WTC11 (cell line): ENCODE measurements around the gene FOXL1. TPM values are rescaled to one million over a fixed set of nuclear protein-coding genes. Genes with fewer than 3 reads are reported as not detected.

Experiments
- ATAC-seq: fragments of 200-7000 bp; cut with Tn5 transposase; 2 replicates; pipeline ENCODE4 v1.10.0; 2021; ENCODE audit warnings: mild to moderate bottlenecking, moderate library complexity
- CTCF ChIA-PET: fragments of 300-600 bp; sonication (Branson Sonifier 250); formaldehyde crosslinking; loops from one replicate; lab custom pipeline; 2021; ENCODE audit warnings: antibody characterized with exemption; lab: Charles Lee
- POLR2A ChIA-PET: fragments of 350-600 bp; sonication (Branson Sonifier 250); formaldehyde crosslinking; loops from one replicate; lab custom pipeline; 2021; ENCODE audit warnings: antibody characterized with exemption; lab: Charles Lee
- DNase-seq: peaks from one replicate; pipeline ENCODE4 v3.0.0; 2021; ENCODE audit warnings: low spot score
- H3K27ac Mint-ChIP-seq: 2 replicates; pipeline ENCODE4 v1.8.0; 2021; ENCODE audit warnings: mixed read lengths
- H3K27me3 Mint-ChIP-seq: 2 replicates; pipeline ENCODE4 v1.8.0; 2021; ENCODE audit warnings: low read depth, mild to moderate bottlenecking, moderate library complexity, mixed read lengths
- H3K36me3 Mint-ChIP-seq: 2 replicates; pipeline ENCODE4 v1.8.0; 2021; ENCODE audit warnings: mixed read lengths
- H3K4me1 Mint-ChIP-seq: 2 replicates; pipeline ENCODE4 v1.8.0; 2022; ENCODE audit warnings: mixed read lengths
- H3K4me3 Mint-ChIP-seq: 2 replicates; pipeline ENCODE4 v1.8.0; 2021; ENCODE audit warnings: mild to moderate bottlenecking, moderate library complexity, mixed read lengths
- H3K9me3 Mint-ChIP-seq: 2 replicates; pipeline ENCODE4 v1.8.0; 2021; ENCODE audit warnings: mixed read lengths
- ARID4B ChIP-seq: sonication (generic); formaldehyde crosslinking; IDR thresholded peaks from 2 replicates; pipeline ENCODE4 v1.8.0; 2023; ENCODE audit warnings: missing genetic modification reagents, mild to moderate bottlenecking, borderline replicate concordance
- ATF1 ChIP-seq: sonication (generic); formaldehyde crosslinking; IDR thresholded peaks from 2 replicates; pipeline ENCODE4 v1.8.1; 2023; ENCODE audit warnings: mild to moderate bottlenecking, moderate library complexity, missing genetic modification reagents
- ATF6 ChIP-seq: sonication (generic); formaldehyde crosslinking; IDR thresholded peaks from 2 replicates; pipeline ENCODE4 v1.8.1; 2023; ENCODE audit warnings: mild to moderate bottlenecking, missing genetic modification reagents
- CBFB ChIP-seq: sonication (generic); formaldehyde crosslinking; IDR thresholded peaks from 2 replicates; pipeline ENCODE4 v1.8.1; 2022; ENCODE audit warnings: mild to moderate bottlenecking, low read depth, missing genetic modification reagents
- EMX1 ChIP-seq: fragments of 250-450 bp; sonication (Bioruptor Pico); IDR thresholded peaks from 2 replicates; pipeline ENCODE4 v1.8.0; 2021; ENCODE audit warnings: mild to moderate bottlenecking
- GABPB1 ChIP-seq: sonication (generic); formaldehyde crosslinking; IDR thresholded peaks from 2 replicates; pipeline ENCODE4 v1.8.1; 2023; ENCODE audit warnings: mild to moderate bottlenecking, missing genetic modification reagents
- GTF2I ChIP-seq: fragments of 250-450 bp; sonication (Bioruptor Pico); conservative IDR thresholded peaks from 2 replicates; pipeline ENCODE4 v1.4.0; 2021; ENCODE audit warnings: mild to moderate bottlenecking
- MLX ChIP-seq: sonication (generic); formaldehyde crosslinking; IDR thresholded peaks from 2 replicates; pipeline ENCODE4 v1.8.1; 2023; ENCODE audit warnings: mild to moderate bottlenecking, missing genetic modification reagents, moderate library complexity
- MXD4 ChIP-seq: fragments of 250-450 bp; sonication (Bioruptor Pico); IDR thresholded peaks from 2 replicates; pipeline ENCODE4 v1.8.0; 2021; ENCODE audit warnings: mild to moderate bottlenecking, moderate library complexity, borderline replicate concordance
- MYBL2 ChIP-seq: sonication (generic); formaldehyde crosslinking; IDR thresholded peaks from 2 replicates; pipeline ENCODE4 v1.8.1; 2023; ENCODE audit warnings: mild to moderate bottlenecking, moderate library complexity, missing genetic modification reagents
- OVOL2 ChIP-seq: fragments of 250-450 bp; sonication (Bioruptor Pico); IDR thresholded peaks from 2 replicates; pipeline ENCODE4 v1.9.0; 2021; ENCODE audit warnings: mild to moderate bottlenecking, borderline replicate concordance
- SMAD3 ChIP-seq: sonication (generic); formaldehyde crosslinking; IDR thresholded peaks from 2 replicates; pipeline ENCODE4 v1.8.0; 2022; ENCODE audit warnings: missing genetic modification reagents, mild to moderate bottlenecking, borderline replicate concordance
- SMAD4 ChIP-seq: sonication (generic); formaldehyde crosslinking; IDR thresholded peaks from 2 replicates; pipeline ENCODE4 v1.8.0; 2022; ENCODE audit warnings: mild to moderate bottlenecking, missing genetic modification reagents
- STAT6 ChIP-seq: sonication (generic); formaldehyde crosslinking; conservative IDR thresholded peaks from 2 replicates; pipeline ENCODE4 v1.8.1; 2023; ENCODE audit warnings: mild to moderate bottlenecking, low read depth, missing genetic modification reagents, moderate library complexity
- USF1 ChIP-seq: sonication (generic); formaldehyde crosslinking; IDR thresholded peaks from 2 replicates; pipeline ENCODE4 v1.8.0; 2022; ENCODE audit warnings: mild to moderate bottlenecking, missing genetic modification reagents
- ZNF532 ChIP-seq: fragments of 250-450 bp; sonication (Bioruptor Pico); IDR thresholded peaks from 2 replicates; pipeline ENCODE4 v1.9.0; 2021; ENCODE audit warnings: mild to moderate bottlenecking, borderline replicate concordance
- total RNA-seq: library from RNA; stranded (reverse); gene quantifications from 3 replicates; pipeline ENCODE4 v1.2.3, GENCODE V29; 2021

Gene FOXL1
- total RNA-seq, 1 experiment from 2014 or later = 0.33 TPM

GRCh38 chr16:86580791-86581170 lies 2.4 kb downstream of the FOXL1 start (continued):
- TF ChIP-seq ZNF532 (CRISPR knock-in tag) = no peak

- ATAC-seq (no peak), DNase-seq (no peak)
- POLR2A ChIA-PET = no interaction called here
- Mint-ChIP-seq H3K27ac (no peak overlapping the region), H3K9me3 (no peaks in the 10 kb centered on the region), H3K36me3 (no peaks in the 10 kb centered on the region), H3K4me3 (no peak overlapping the region), H3K4me1 (peaks cover 24% of the 10 kb centered on the region), H3K27me3 (peaks cover 71% of the 10 kb centered on the region)
- CTCF ChIA-PET = interaction anchor here (1.4 kb wide), 1 partner anchor 180 kb away, joined by 4 read pairs; no protein-coding TSS in a partner anchor
- TF ChIP-seq GABPB1 (CRISPR knock-in tag) (no peak), ZNF532 (CRISPR knock-in tag) (no peak), STAT6 (CRISPR knock-in tag) (no peak), SMAD3 (no peak), ATF6 (CRISPR knock-in tag) (no peak), CBFB (CRISPR knock-in tag) (no peak), ARID4B (CRISPR knock-in tag) (no peak), SMAD4 (CRISPR knock-in tag) (no peak), MYBL2 (CRISPR knock-in tag) (no peak), OVOL2 (CRISPR knock-in tag) (no peak), MLX (CRISPR knock-in tag) (no peak), USF1 (CRISPR knock-in tag) (no peak), GTF2I (CRISPR knock-in tag) (no peak), MXD4 (CRISPR knock-in tag) (no peak), EMX1 (no peak), ATF1 (CRISPR knock-in tag) (no peak)
Observed at GRCh38 chr16:86581458-86581857, 3.1 kb downstream of the FOXL1 start.
